Measurements from ENCODE around the gene FGF21.

DNA sequence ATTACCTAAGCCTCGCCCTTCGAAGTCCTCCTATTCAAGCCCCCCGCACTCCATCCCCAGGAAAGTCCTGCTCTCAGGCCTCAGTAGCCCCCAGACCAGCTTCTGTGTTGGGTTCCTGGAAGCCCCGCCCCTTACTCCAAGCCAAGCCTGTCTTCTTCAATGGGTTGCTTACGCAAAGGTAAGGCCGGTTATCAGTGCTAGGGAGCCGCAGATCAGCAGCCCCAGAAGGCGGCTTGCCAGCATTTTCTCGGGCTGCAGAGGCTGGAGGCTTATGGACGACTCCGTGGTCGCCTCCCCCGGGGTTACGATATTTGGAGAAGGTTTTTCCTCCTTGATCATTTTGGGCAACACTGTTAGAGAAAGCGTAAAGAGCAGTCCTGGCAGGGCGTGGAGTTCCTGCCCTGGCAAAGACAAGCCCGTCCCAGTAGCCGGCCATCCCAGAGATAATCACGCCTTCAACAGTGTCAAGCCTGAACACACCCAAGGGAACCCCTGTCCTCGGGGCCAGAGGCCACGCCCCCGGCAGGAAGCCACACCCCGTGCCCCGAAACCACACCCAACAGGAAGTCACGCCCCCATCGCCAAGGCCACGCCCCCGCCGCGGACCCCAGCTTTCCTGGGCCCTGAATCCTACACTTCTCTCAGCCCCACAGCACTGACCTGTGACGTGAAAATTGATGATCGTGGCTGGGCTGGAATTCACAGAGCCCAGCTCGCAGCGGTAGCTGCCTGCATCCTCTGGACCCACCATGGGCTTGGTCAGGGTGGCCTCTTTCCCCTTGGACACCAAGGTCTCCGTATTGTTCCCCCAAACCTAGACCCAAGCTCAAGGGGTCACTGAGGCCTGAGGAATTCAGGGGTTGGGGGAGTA is 14.0 kb upstream of the FGF21 start:
- TF ChIP-seq POLR2A (IDR thresholded peaks at IDR 0.05), result peak in 1 of 2 donors; percentile 60
- TF ChIP-seq, protein P1, sequence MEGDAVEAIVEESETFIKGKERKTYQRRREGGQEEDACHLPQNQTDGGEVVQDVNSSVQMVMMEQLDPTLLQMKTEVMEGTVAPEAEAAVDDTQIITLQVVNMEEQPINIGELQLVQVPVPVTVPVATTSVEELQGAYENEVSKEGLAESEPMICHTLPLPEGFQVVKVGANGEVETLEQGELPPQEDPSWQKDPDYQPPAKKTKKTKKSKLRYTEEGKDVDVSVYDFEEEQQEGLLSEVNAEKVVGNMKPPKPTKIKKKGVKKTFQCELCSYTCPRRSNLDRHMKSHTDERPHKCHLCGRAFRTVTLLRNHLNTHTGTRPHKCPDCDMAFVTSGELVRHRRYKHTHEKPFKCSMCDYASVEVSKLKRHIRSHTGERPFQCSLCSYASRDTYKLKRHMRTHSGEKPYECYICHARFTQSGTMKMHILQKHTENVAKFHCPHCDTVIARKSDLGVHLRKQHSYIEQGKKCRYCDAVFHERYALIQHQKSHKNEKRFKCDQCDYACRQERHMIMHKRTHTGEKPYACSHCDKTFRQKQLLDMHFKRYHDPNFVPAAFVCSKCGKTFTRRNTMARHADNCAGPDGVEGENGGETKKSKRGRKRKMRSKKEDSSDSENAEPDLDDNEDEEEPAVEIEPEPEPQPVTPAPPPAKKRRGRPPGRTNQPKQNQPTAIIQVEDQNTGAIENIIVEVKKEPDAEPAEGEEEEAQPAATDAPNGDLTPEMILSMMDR (IDR thresholded peaks at IDR 0.05), result no peak
